Cardiac fibroblast (primary cell): ENCODE results near the gene KAZN.
"Not testable (repeated sequence)": the region's sequence is repeated elsewhere in the genome, so short reads cannot be mapped to it uniquely, and the experiment has no call there.

ENCODE experiments used
- DNase-seq, 2 donors: peaks; one replicate each; pipeline versions ENCODE4 v3.0.0 to v3.0.0-alpha.2; 2010; ENCODE audit warnings: low read depth in 2 of 2
- H3K4me3 ChIP-seq, 2 donors: replicated peaks in 1 of 2; 1 replicate in 1 of 2; 2 replicates in 1 of 2; pipeline ENCODE4 v1.5.1; 2011; ENCODE audit warnings: low read depth in 2 of 2, low read length in 2 of 2, mild to moderate bottlenecking in 2 of 2, moderate library complexity in 1 of 2
- TF ChIP-seq, protein P1 (sequence below): IDR thresholded peaks from one replicate; pipeline ENCODE4 v1.5.1; 2011; ENCODE audit warnings: low read depth, mild to moderate bottlenecking, low read length, inconsistent platforms

Gene KAZN

DNA sequence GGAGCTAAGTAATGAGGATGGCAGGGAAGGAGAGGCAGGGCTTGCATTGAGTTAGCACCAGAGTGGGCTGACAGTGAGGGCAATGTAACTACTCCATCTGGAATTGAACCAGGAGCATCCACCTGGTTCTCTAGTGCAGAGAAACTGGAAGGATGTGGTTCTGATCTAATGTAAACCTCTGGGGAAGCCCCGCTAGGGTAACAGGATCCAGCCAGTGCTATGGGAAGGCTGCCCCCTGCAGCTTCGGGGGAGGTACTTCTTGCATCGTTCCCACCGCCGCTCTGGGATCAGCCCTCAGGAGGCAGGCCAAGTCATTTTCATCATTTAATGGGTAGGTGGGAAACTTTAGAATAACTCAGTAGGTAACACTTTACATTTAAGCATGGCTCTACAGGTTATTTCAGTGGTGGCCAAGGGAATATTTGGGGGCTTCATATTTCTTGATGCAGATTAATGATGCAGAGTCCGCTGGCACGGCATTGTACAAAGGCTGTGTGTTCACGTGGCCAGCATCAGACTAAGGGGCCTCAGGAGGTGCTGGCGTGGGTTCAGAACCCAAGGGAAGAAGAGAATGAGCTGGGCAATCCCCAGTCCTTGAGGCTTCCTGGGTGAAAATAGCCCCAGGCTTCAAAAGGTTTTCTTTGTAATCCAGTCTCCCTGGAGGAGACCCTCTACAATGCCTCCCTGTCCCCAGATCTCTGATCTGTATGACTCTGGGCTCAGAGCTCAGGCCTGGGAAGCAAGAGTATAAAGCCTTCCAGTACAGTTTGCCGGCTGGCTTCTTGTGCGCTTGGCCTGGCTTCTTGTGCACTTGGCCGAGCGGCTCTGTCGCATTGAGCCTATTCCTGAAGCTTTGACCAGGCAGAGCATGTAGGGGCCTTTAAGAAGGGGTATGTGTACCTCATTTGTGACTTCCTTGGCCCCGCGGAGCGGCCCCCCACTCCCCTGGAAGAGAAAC is 26.4 kb upstream of the KAZN start:
- TF ChIP-seq, protein P1, sequence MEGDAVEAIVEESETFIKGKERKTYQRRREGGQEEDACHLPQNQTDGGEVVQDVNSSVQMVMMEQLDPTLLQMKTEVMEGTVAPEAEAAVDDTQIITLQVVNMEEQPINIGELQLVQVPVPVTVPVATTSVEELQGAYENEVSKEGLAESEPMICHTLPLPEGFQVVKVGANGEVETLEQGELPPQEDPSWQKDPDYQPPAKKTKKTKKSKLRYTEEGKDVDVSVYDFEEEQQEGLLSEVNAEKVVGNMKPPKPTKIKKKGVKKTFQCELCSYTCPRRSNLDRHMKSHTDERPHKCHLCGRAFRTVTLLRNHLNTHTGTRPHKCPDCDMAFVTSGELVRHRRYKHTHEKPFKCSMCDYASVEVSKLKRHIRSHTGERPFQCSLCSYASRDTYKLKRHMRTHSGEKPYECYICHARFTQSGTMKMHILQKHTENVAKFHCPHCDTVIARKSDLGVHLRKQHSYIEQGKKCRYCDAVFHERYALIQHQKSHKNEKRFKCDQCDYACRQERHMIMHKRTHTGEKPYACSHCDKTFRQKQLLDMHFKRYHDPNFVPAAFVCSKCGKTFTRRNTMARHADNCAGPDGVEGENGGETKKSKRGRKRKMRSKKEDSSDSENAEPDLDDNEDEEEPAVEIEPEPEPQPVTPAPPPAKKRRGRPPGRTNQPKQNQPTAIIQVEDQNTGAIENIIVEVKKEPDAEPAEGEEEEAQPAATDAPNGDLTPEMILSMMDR: no peak
- H3K4me3 ChIP-seq: no peak overlapping the region
- no peak for DNase-seq

GRCh38 chr1:14572861-14573260 is 25.6 kb upstream of the KAZN start:
- TF ChIP-seq, protein P1: no peak

GRCh38 chr1:14576155-14576554 is 22.3 kb upstream of the KAZN start:
- no peak for DNase-seq
- H3K4me3 ChIP-seq: no peak overlapping the region
- TF ChIP-seq, protein P1: no peak

More at GRCh38 chr1:14572861-14573260, 25.6 kb upstream of the KAZN start:
- no peak for DNase-seq
- H3K4me3 ChIP-seq: no peak overlapping the region

DNA sequence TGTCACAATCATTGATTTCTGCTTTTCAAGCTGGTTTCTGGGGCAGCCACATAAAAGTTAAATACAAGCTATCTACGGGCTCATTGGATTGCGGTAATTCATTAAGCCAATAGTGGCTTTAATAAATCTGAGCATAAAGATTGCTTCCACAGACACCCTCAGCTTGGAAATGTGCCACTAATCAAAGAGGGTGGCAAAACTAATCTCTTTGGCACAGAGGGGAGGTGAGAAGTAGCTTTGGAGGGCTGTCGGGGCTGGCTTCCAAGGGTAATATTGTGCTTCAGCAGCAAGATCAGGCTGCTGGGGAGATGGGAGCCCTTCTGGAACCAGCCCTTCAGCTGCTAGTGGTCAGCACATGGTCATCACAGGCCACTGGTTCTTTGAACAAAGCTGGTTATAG is 21.2 kb upstream of the KAZN start:
- no peak for DNase-seq
- H3K4me3 ChIP-seq: no peak overlapping the region
- TF ChIP-seq, protein P1: no peak

- DNase-seq: no peak
- no peak overlapping the region for H3K4me3 ChIP-seq
- TF ChIP-seq, protein P1: no peak
Observed at GRCh38 chr1:14578156-14578555, 20.3 kb upstream of the KAZN start.

GRCh38 chr1:14580295-14580694 is 18.2 kb upstream of the KAZN start:
- not testable (repeated sequence) for DNase-seq, H3K4me3 ChIP-seq

DNA sequence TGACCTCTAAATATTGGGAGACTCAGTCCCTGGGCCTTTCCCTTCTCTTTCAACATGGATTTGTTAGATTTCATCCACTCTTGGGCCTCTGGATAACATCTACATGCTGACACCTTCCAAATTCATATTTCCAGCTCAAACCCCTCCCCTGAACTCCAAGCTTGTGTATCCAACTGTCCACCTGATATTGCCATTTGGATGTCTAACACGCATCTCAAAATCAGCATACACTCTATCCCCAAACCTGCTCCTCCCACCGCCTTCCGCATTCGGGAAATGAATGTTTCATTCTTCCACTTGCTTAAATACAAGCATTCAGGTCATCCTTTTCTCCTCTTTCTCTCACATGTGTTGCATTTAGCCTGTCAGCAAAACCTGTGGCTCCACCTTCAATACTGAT is 17.5 kb upstream of the KAZN start:
- TF ChIP-seq, protein P1: no peak
- no peak for DNase-seq
- H3K4me3 ChIP-seq: no peak overlapping the region
